HG02623 (cell line): Measurements from ENCODE around the gene PIP4K2B.
"Not testable (repeated sequence)": the region's sequence is repeated elsewhere in the genome, so short reads cannot be mapped to it uniquely, and the experiment has no call there.

ENCODE experiments used
- ATAC-seq: cut with Tn5 transposase; IDR thresholded peaks from one replicate; pipeline ENCODE4 v1.9.1; 2021; ENCODE audit warnings: moderate library complexity; ENCODE audit not compliant: unreplicated experiment

Gene PIP4K2B

GRCh38 chr17:38799501-38800236 lies at the start of gene PIP4K2B:
Gene PIP4K2B (minus strand): TSS chr17:38799556. CDS start chr17:38799424, 132 bp downstream.
- ATAC-seq = peak; percentile 72

- ATAC-seq = no peak
Observed at GRCh38 chr17:38848557-38848891, 49.2 kb upstream of the PIP4K2B start.

GRCh38 chr17:38844261-38844757 lies 45.0 kb upstream of the PIP4K2B start:
- ATAC-seq = no peak

- ATAC-seq = no peak
Observed at GRCh38 chr17:38825762-38826247, 26.4 kb upstream of the PIP4K2B start.

- ATAC-seq = peak; percentile 81
Observed at GRCh38 chr17:38824899-38825761, 25.8 kb upstream of the PIP4K2B start, which contains the start of gene CWC25. Gene CWC25 (minus strand): TSS chr17:38825321. CDS start chr17:38825183, 138 bp downstream.

GRCh38 chr17:38815576-38816193 lies 16.3 kb upstream of the PIP4K2B start:
- no peak for ATAC-seq

GRCh38 chr17:38809828-38810227 lies 10.5 kb upstream of the PIP4K2B start:
- ATAC-seq = no peak

GRCh38 chr17:38800237-38800760 lies 943 bp upstream of the PIP4K2B start:
- no peak for ATAC-seq

- ATAC-seq = peak; percentile 14
Observed at GRCh38 chr17:38798614-38799500, 499 bp downstream of the PIP4K2B start.

GRCh38 chr17:38797828-38798227 lies 1.5 kb downstream of the PIP4K2B start:
- ATAC-seq = no peak

GRCh38 chr17:38797158-38797490 lies 2.2 kb downstream of the PIP4K2B start:
- no peak for ATAC-seq

- ATAC-seq = no peak
Observed at GRCh38 chr17:38796451-38797157, 2.8 kb downstream of the PIP4K2B start.

GRCh38 chr17:38794221-38794620 lies 5.1 kb downstream of the PIP4K2B start:
- no peak for ATAC-seq

GRCh38 chr17:38791162-38791561 lies 8.2 kb downstream of the PIP4K2B start:
- ATAC-seq = no peak

- not testable (repeated sequence) for ATAC-seq
Observed at GRCh38 chr17:38790148-38790707, 9.1 kb downstream of the PIP4K2B start.

- no peak for ATAC-seq
Observed at GRCh38 chr17:38789185-38789584, 10.2 kb downstream of the PIP4K2B start.

- not testable (repeated sequence) for ATAC-seq
Observed at GRCh38 chr17:38787999-38788398, 11.4 kb downstream of the PIP4K2B start.

GRCh38 chr17:38786372-38786771 lies 13.0 kb downstream of the PIP4K2B start:
- no peak for ATAC-seq

- ATAC-seq = no peak
Observed at GRCh38 chr17:38783227-38783626, 16.1 kb downstream of the PIP4K2B start.
